ENCODE measurements around the gene EBF4.

- TF ChIP-seq CTCF (IDR thresholded peaks at IDR 0.05) (no peak), EP300 (IDR thresholded peaks at IDR 0.05) (no peak), POLR2A (IDR thresholded peaks at IDR 0.05) (no peak)
Observed at GRCh38 chr20:2747676-2748235, 55.2 kb downstream of the EBF4 start.
